Mesenchymal stem cell (in vitro differentiated cells and primary cell): ENCODE data around the gene TMEM184B.

ENCODE experiments used
- DNase-seq: peaks from one replicate; pipeline ENCODE4 v3.0.0-alpha.2; 2013
- H2AFZ ChIP-seq: one replicate; pipeline ENCODE4 v1.6.1; 2013; ENCODE audit warnings: low read depth, mild to moderate bottlenecking, control low read depth, inconsistent platforms, low read length, moderate library complexity
- H2AK5ac ChIP-seq: 2 replicates; pipeline ENCODE4 v1.6.1; 2013; ENCODE audit warnings: low read length, moderate library complexity, mild to moderate bottlenecking, inconsistent platforms; ENCODE audit not compliant: severe bottlenecking
- H2BK120ac ChIP-seq: one replicate; pipeline ENCODE4 v1.6.1; 2013; ENCODE audit warnings: low read depth, mild to moderate bottlenecking, inconsistent platforms, low read length, moderate library complexity
- H2BK12ac ChIP-seq, 2 experiments: one replicate each; pipeline ENCODE4 v1.6.1; 2013; ENCODE audit warnings: inconsistent platforms in 2 of 2, low read length in 2 of 2, mild to moderate bottlenecking in 2 of 2, moderate library complexity in 2 of 2, control low read depth in 1 of 2
- H2BK15ac ChIP-seq: one replicate; pipeline ENCODE4 v1.6.1; 2013; ENCODE audit warnings: mild to moderate bottlenecking, low read depth, inconsistent platforms; ENCODE audit not compliant: poor library complexity, severe bottlenecking
- H2BK5ac ChIP-seq: 2 replicates; pipeline ENCODE4 v1.6.1; 2013; ENCODE audit warnings: low read depth, mild to moderate bottlenecking, low read length, control low read depth, inconsistent platforms; ENCODE audit not compliant: poor library complexity, severe bottlenecking
- H3K14ac ChIP-seq, 2 experiments: one replicate each; pipeline ENCODE4 v1.6.1; 2013; ENCODE audit warnings: inconsistent platforms in 2 of 2, low read length in 2 of 2, control low read depth in 1 of 2, mild to moderate bottlenecking in 1 of 2, moderate library complexity in 1 of 2
- H3K18ac ChIP-seq, 2 experiments: one replicate each; pipeline ENCODE4 v1.6.1; 2013; ENCODE audit warnings: inconsistent platforms in 2 of 2, low read length in 2 of 2, control low read depth in 1 of 2, low read depth in 1 of 2, mild to moderate bottlenecking in 1 of 2
- H3K23ac ChIP-seq, 2 experiments: one replicate each; pipeline ENCODE4 v1.6.1; 2013; ENCODE audit warnings: inconsistent platforms in 2 of 2, low read length in 2 of 2, mild to moderate bottlenecking in 2 of 2, moderate library complexity in 2 of 2, control low read depth in 1 of 2
- H3K27ac ChIP-seq: 2 replicates; pipeline ENCODE4 v1.5.1; 2013; ENCODE audit warnings: mild to moderate bottlenecking, moderate library complexity, low read length, control low read depth, inconsistent platforms; ENCODE audit not compliant: poor library complexity, severe bottlenecking
- H3K27me3 ChIP-seq, 2 experiments: 2 replicates each; pipeline versions ENCODE4 v1.6.1 to v1.7.0; 2013; ENCODE audit warnings: low read length in 2 of 2, mild to moderate bottlenecking in 2 of 2, moderate library complexity in 2 of 2, control low read depth in 1 of 2, inconsistent platforms in 1 of 2; ENCODE audit not compliant: control insufficient read depth in 1 of 2, insufficient read depth in 1 of 2
- H3K36me3 ChIP-seq, 2 experiments: 2 replicates each; pipeline versions ENCODE4 v1.6.1 to v1.7.0; 2013; ENCODE audit warnings: low read length in 2 of 2, control low read depth in 1 of 2, inconsistent platforms in 1 of 2, low read depth in 1 of 2, mild to moderate bottlenecking in 1 of 2; ENCODE audit not compliant: insufficient read depth in 2 of 2, control insufficient read depth in 1 of 2
- H3K4ac ChIP-seq, 2 experiments: one replicate each; pipeline ENCODE4 v1.6.1; 2013; ENCODE audit warnings: inconsistent platforms in 2 of 2, low read length in 2 of 2, mild to moderate bottlenecking in 2 of 2, moderate library complexity in 2 of 2, control low read depth in 1 of 2, low read depth in 1 of 2
- H3K4me1 ChIP-seq: 2 replicates; pipeline ENCODE4 v1.6.1; 2013; ENCODE audit warnings: low read depth, low read length, control low read depth; ENCODE audit not compliant: control insufficient read depth, insufficient read depth
- H3K4me2 ChIP-seq: 2 replicates; pipeline ENCODE4 v1.6.1; 2013; ENCODE audit warnings: low read length, mild to moderate bottlenecking, inconsistent platforms; ENCODE audit not compliant: poor library complexity, severe bottlenecking
- H3K4me3 ChIP-seq, 2 experiments: 2 replicates each; pipeline versions ENCODE4 v1.5.1 to v1.7.0; 2013; ENCODE audit warnings: low read length in 2 of 2, mild to moderate bottlenecking in 2 of 2, control low read depth in 1 of 2, low read depth in 1 of 2; ENCODE audit not compliant: insufficient read depth in 1 of 2
- H3K79me1 ChIP-seq: replicated peaks from 2 replicates; pipeline ENCODE4 v1.6.1; 2013; ENCODE audit warnings: mild to moderate bottlenecking, control low read depth, low read length, inconsistent platforms; ENCODE audit not compliant: poor library complexity, severe bottlenecking
- H3K9ac ChIP-seq: 2 replicates; pipeline ENCODE4 v1.7.0; 2013; ENCODE audit warnings: mild to moderate bottlenecking, low read length, moderate library complexity
- H3K9me3 ChIP-seq: 2 replicates; pipeline ENCODE4 v1.7.0; 2013; ENCODE audit warnings: mild to moderate bottlenecking, low read length; ENCODE audit not compliant: control insufficient read depth
- H4K8ac ChIP-seq: one replicate; pipeline ENCODE4 v1.6.1; 2013; ENCODE audit warnings: inconsistent platforms, mild to moderate bottlenecking, low read length, moderate library complexity
- H4K91ac ChIP-seq: one replicate; pipeline ENCODE4 v1.6.1; 2013; ENCODE audit warnings: mild to moderate bottlenecking, low read length, inconsistent platforms
- WGBS: methylation state at CpG from one replicate; pipeline ENCODE4 v1.1.7; 2013; ENCODE audit warnings: mixed read lengths; 5-methylcytosine and 5-hydroxymethylcytosine counted together

TMEM184B gene

GRCh38 chr22:38220653-38221386 lies 52.0 kb downstream of the TMEM184B start:
- Histone ChIP-seq H3K9me3 (no peaks in the 10 kb centered on the region), H3K27ac (no peak overlapping the region), H2BK5ac (no peak overlapping the region), H2BK12ac (no peak overlapping the region), H4K8ac (no peak overlapping the region), H2BK120ac (no peak overlapping the region), H3K9ac (peak overlapping the region; percentile 78), H3K36me3 (peaks cover 58 to 59% of the 10 kb centered on the region in 2 experiments), H2BK15ac (no peak overlapping the region), H3K27me3 (no peaks in the 10 kb centered on the region), H2AK5ac (peak overlapping the region; percentile 86), H3K4me2 (no peak overlapping the region), H3K79me1 (peaks cover 13% of the 10 kb centered on the region), H2AFZ (no peak overlapping the region), H3K14ac (no peak overlapping the region), H3K23ac (no peak overlapping the region), H3K18ac (no peak overlapping the region), H3K4ac (no peak overlapping the region), H3K4me1 (peaks cover 55% of the 10 kb centered on the region), H3K4me3 (no peak overlapping the region), H4K91ac (peak overlapping the region; percentile 3)
- no peak for DNase-seq
- WGBS = 95% methylated on average over 22 of the region's 22 CpGs

- peaks cover 14% of the 10 kb centered on the region for H3K79me1 ChIP-seq
- H3K4me1 ChIP-seq = peaks cover 59% of the 10 kb centered on the region
- H3K23ac ChIP-seq = no peak overlapping the region
- H2BK15ac ChIP-seq = peak overlapping the region; percentile 12
- H3K14ac ChIP-seq = no peak overlapping the region
- H2AFZ ChIP-seq = no peak overlapping the region
- no peak overlapping the region for H4K8ac ChIP-seq
- no peak overlapping the region for H2BK5ac ChIP-seq
- peaks cover 58 to 59% of the 10 kb centered on the region in 2 experiments for H3K36me3 ChIP-seq
- no peak overlapping the region for H2BK12ac ChIP-seq
- no peak overlapping the region for H3K4me2 ChIP-seq
- H2AK5ac ChIP-seq = peak overlapping the region; percentile 86
- H3K4ac ChIP-seq = no peak overlapping the region
- H2BK120ac ChIP-seq = no peak overlapping the region
- H3K18ac ChIP-seq = no peak overlapping the region
- H4K91ac ChIP-seq = no peak overlapping the region
- DNase-seq = no peak
- H3K27me3 ChIP-seq = no peaks in the 10 kb centered on the region
- peak overlapping the region; percentile 78 for H3K9ac ChIP-seq
- H3K27ac ChIP-seq = no peak overlapping the region
- no peak overlapping the region for H3K4me3 ChIP-seq
- 93% methylated on average over 6 of the region's 8 CpGs for WGBS
- no peaks in the 10 kb centered on the region for H3K9me3 ChIP-seq
Measured at GRCh38 chr22:38220163-38220562, 52.6 kb downstream of the TMEM184B start.

- H2BK120ac ChIP-seq = no peak overlapping the region
- H3K79me1 ChIP-seq = peaks cover 19% of the 10 kb centered on the region
- H3K23ac ChIP-seq = no peak overlapping the region
- H3K4ac ChIP-seq = no peak overlapping the region
- no peaks in the 10 kb centered on the region for H3K27me3 ChIP-seq
- H3K4me2 ChIP-seq = no peak overlapping the region
- H2BK15ac ChIP-seq = peak overlapping the region; percentile 1
- peak overlapping the region; percentile 78 for H3K9ac ChIP-seq
- H3K9me3 ChIP-seq = no peaks in the 10 kb centered on the region
- no peak overlapping the region for H2AFZ ChIP-seq
- WGBS = 89% methylated on average over 10 of the region's 10 CpGs
- H3K4me1 ChIP-seq = peaks cover 61% of the 10 kb centered on the region
- H4K91ac ChIP-seq = no peak overlapping the region
- peak overlapping the region; percentile 4 for H4K8ac ChIP-seq
- H3K4me3 ChIP-seq = no peak overlapping the region
- H3K14ac ChIP-seq = no peak overlapping the region
- H2BK12ac ChIP-seq = peak overlapping the region in 1 of 2 experiments; percentile 4
- peak overlapping the region; percentile 13 for H3K27ac ChIP-seq
- H2BK5ac ChIP-seq = no peak overlapping the region
- H2AK5ac ChIP-seq = peak overlapping the region; percentile 67
- no peak for DNase-seq
- peak overlapping the region in 1 of 2 experiments; percentile 15 for H3K18ac ChIP-seq
- H3K36me3 ChIP-seq = peaks cover 57 to 59% of the 10 kb centered on the region in 2 experiments
Measured at GRCh38 chr22:38219632-38220031, 53.2 kb downstream of the TMEM184B start.

- Histone ChIP-seq H3K9me3 (no peaks in the 10 kb centered on the region), H4K91ac (peak overlapping the region; percentile 90), H3K9ac (peak overlapping the region; percentile 78), H3K79me1 (peaks cover 24% of the 10 kb centered on the region), H2BK12ac (peak overlapping the region; percentile 23 to 93), H3K4me2 (no peak overlapping the region), H3K4me1 (peaks cover 64% of the 10 kb centered on the region), H2AFZ (no peak overlapping the region), H3K18ac (peak overlapping the region; percentile 79 to 92), H3K4ac (peak overlapping the region; percentile 60 to 79), H3K4me3 (no peak overlapping the region), H3K27me3 (no peaks in the 10 kb centered on the region), H3K27ac (peak overlapping the region; percentile 94), H4K8ac (peak overlapping the region; percentile 92), H2BK5ac (peak overlapping the region; percentile 96), H3K36me3 (peaks cover 59 to 61% of the 10 kb centered on the region in 2 experiments), H2BK15ac (peak overlapping the region; percentile 30), H2BK120ac (peak overlapping the region; percentile 54), H3K14ac (peak overlapping the region in 1 of 2 experiments; percentile 82), H3K23ac (peak overlapping the region in 1 of 2 experiments; percentile 37), H2AK5ac (peak overlapping the region; percentile 98)
- DNase-seq = peak; percentile 96
- WGBS = 35% methylated on average over 16 of the region's 25 CpGs
Measured at GRCh38 chr22:38218661-38219622, 53.9 kb downstream of the TMEM184B start.
